PC-9 (cell line): ENCODE data around the gene ERMAP.
"Not testable (repeated sequence)": the region's sequence is repeated elsewhere in the genome, so short reads cannot be mapped to it uniquely, and the experiment has no call there.

ENCODE experiments used
- EZH2 ChIP-seq: fragments of 200-600 bp; sonication (generic); IDR thresholded peaks from 2 replicates; pipeline ENCODE4 v1.8.0; 2017; ENCODE audit warnings: antibody characterized with exemption, low read depth
- TF ChIP-seq, protein P1 (sequence below): fragments of 200-600 bp; sonication (generic); conservative IDR thresholded peaks from 2 replicates; pipeline ENCODE4 v1.6.1; 2017; ENCODE audit warnings: mixed run types, antibody characterized with exemption, mild to moderate bottlenecking, moderate library complexity

DNA sequence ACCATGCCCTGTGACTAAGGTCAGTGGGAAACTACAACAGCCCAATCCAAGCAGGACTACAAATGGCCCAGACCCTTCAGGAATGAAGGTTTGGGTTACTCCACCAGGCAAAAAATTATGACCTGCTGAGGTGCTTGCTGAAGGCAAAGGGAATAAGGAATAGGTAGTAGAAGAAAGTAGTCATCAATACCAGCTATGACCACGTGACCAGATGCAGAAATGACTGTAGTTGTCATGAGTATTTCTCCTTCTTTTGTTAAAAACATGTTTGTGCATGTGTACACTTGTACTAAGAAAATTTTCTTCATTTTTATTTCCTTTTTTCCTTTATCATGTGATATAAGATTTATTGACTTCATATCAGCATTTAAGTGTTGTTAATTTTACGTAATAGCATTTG, 52.3 kb downstream of the ERMAP start:
- TF ChIP-seq, protein P1, sequence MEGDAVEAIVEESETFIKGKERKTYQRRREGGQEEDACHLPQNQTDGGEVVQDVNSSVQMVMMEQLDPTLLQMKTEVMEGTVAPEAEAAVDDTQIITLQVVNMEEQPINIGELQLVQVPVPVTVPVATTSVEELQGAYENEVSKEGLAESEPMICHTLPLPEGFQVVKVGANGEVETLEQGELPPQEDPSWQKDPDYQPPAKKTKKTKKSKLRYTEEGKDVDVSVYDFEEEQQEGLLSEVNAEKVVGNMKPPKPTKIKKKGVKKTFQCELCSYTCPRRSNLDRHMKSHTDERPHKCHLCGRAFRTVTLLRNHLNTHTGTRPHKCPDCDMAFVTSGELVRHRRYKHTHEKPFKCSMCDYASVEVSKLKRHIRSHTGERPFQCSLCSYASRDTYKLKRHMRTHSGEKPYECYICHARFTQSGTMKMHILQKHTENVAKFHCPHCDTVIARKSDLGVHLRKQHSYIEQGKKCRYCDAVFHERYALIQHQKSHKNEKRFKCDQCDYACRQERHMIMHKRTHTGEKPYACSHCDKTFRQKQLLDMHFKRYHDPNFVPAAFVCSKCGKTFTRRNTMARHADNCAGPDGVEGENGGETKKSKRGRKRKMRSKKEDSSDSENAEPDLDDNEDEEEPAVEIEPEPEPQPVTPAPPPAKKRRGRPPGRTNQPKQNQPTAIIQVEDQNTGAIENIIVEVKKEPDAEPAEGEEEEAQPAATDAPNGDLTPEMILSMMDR: not testable (repeated sequence)
- TF ChIP-seq EZH2: not testable (repeated sequence)
